Measurements from ENCODE around the gene ARRDC5. TPM values are rescaled to one million over a fixed set of nuclear protein-coding genes. Genes with fewer than 3 reads are reported as not detected.

The ARRDC5 gene
- total RNA-seq, 1 donor from 2014 or later: not detected

DNA sequence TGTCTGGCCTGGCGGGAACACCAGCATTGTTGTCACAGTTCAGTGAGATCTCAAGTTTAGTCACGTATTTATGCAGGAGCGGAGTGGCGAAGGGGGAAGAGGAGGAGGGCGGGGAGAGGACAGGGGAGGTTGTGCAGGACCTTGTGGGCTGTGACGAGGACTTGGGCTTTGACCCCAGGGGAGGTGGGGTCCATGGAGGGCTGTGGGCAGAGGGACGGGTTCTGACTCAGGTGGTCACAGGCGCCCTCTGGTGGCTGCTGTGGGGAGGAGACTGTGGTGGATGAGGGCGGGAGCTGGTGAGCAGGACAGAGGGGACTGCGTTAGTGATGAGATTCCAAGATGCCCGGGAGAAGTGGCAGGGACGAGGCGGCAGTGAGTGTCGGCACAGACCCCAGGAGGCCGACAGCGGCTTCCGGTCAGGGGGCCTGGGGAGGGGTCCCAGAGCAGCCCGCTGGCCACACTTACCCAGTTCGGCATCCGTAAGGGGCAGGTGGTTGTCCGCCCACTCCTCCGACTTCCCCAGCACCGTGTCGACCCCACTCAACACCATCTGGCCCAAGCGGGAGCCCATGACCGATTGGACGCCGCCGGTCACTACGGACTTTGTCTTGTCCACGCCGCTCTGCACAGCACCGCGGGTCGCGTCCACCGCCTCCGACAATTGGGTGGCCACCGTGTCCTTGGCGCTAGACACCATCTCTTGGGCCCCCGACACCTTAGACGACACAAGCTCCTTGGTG lies 51.0 kb downstream of the ARRDC5 start:
- Mint-ChIP-seq H3K4me1 (ENCODE audit: low read depth, unreplicated experiment) (no peaks in the 10 kb centered on the region), H3K4me3 (ENCODE audit: unreplicated experiment) (peak overlapping the region; percentile 57), H3K27me3 (ENCODE audit: low read depth, unreplicated experiment) (no peaks in the 10 kb centered on the region), H3K36me3 (ENCODE audit: low read depth, unreplicated experiment) (peaks cover 15% of the 10 kb centered on the region), H3K9me3 (ENCODE audit: unreplicated experiment) (no peaks in the 10 kb centered on the region), H3K27ac (ENCODE audit: unreplicated experiment) (peak overlapping the region; percentile 47)
- Histone ChIP-seq H2AFZ (ENCODE audit: low read depth, low read length) (no peak overlapping the region), H4K20me1 (ENCODE audit: insufficient read depth, low read length) (peaks cover 22% of the 10 kb centered on the region), H3K79me2 (ENCODE audit: insufficient read depth, low read length) (peaks cover 2% of the 10 kb centered on the region), H3K4me1 (ENCODE audit: insufficient read depth, low read length) (no peaks in the 10 kb centered on the region), H3K9ac (ENCODE audit: low read length) (no peak overlapping the region), H3K9me3 (ENCODE audit: insufficient read depth, low read depth, low read length) (no peaks in the 10 kb centered on the region), H3K36me3 (ENCODE audit: insufficient read depth, low read length) (peaks cover 22% of the 10 kb centered on the region), H3K27ac (ENCODE audit: low read depth, low read length) (no peak overlapping the region), H3K4me3 (ENCODE audit: insufficient read depth, low read depth, low read length) (no peak overlapping the region), H3K4me2 (ENCODE audit: low read length) (no peak overlapping the region), H3K27me3 (ENCODE audit: insufficient read depth, low read length) (no peaks in the 10 kb centered on the region)
- FAIRE-seq (no peak), DNase-seq (ENCODE audit: low read depth) (no peak)
- TF ChIP-seq EZH2 (IDR thresholded peaks at IDR 0.05; ENCODE audit: insufficient read depth, low read length): no peak
- TF ChIP-seq, protein P1, sequence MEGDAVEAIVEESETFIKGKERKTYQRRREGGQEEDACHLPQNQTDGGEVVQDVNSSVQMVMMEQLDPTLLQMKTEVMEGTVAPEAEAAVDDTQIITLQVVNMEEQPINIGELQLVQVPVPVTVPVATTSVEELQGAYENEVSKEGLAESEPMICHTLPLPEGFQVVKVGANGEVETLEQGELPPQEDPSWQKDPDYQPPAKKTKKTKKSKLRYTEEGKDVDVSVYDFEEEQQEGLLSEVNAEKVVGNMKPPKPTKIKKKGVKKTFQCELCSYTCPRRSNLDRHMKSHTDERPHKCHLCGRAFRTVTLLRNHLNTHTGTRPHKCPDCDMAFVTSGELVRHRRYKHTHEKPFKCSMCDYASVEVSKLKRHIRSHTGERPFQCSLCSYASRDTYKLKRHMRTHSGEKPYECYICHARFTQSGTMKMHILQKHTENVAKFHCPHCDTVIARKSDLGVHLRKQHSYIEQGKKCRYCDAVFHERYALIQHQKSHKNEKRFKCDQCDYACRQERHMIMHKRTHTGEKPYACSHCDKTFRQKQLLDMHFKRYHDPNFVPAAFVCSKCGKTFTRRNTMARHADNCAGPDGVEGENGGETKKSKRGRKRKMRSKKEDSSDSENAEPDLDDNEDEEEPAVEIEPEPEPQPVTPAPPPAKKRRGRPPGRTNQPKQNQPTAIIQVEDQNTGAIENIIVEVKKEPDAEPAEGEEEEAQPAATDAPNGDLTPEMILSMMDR (IDR thresholded peaks at IDR 0.05; ENCODE audit: insufficient read depth, low read depth, low read length): peak; percentile 69

DNA sequence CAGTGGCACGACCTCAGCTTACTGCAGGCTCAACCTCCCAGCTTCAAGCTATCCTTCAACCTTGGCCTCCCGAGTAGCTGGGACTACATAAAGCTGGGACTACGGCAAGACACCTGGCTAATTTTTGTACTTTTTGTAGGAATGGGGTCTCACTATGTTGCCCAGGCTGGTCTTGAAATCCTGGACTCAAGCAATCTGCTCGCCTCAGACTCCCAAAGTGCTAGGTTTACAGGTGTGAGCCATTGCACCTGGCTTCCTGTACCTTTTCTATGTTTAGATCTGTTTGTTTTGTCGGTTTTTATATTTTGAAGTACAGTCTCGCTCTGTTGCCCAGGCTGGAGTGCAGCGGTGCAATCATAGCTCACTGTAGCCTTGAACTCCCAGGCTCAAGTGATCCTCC lies 53.7 kb downstream of the ARRDC5 start:
- Histone ChIP-seq H2AFZ (ENCODE audit: low read depth, low read length) (no peak overlapping the region), H3K4me3 (ENCODE audit: insufficient read depth, low read depth, low read length) (no peak overlapping the region), H3K79me2 (ENCODE audit: insufficient read depth, low read length) (peaks cover 2% of the 10 kb centered on the region), H3K4me1 (ENCODE audit: insufficient read depth, low read length) (peaks cover 2% of the 10 kb centered on the region), H3K27me3 (ENCODE audit: insufficient read depth, low read length) (no peaks in the 10 kb centered on the region), H3K36me3 (ENCODE audit: insufficient read depth, low read length) (peaks cover 27% of the 10 kb centered on the region), H3K9me3 (ENCODE audit: insufficient read depth, low read depth, low read length) (no peaks in the 10 kb centered on the region), H3K27ac (ENCODE audit: low read depth, low read length) (no peak overlapping the region), H4K20me1 (ENCODE audit: insufficient read depth, low read length) (peaks cover 15% of the 10 kb centered on the region), H3K9ac (ENCODE audit: low read length) (no peak overlapping the region), H3K4me2 (ENCODE audit: low read length) (no peak overlapping the region)
- no peak overlapping the region for H3K27ac Mint-ChIP-seq (ENCODE audit: unreplicated experiment)
- no peaks in the 10 kb centered on the region for H3K9me3 Mint-ChIP-seq (ENCODE audit: unreplicated experiment)
- FAIRE-seq (no peak), DNase-seq (ENCODE audit: low read depth) (no peak)
- no peaks in the 10 kb centered on the region for H3K27me3 Mint-ChIP-seq (ENCODE audit: low read depth, unreplicated experiment)
- TF ChIP-seq, protein P1 (IDR thresholded peaks at IDR 0.05; ENCODE audit: insufficient read depth, low read depth, low read length): no peak
- TF ChIP-seq EZH2 (IDR thresholded peaks at IDR 0.05; ENCODE audit: insufficient read depth, low read length): no peak
- H3K4me1 Mint-ChIP-seq (ENCODE audit: low read depth, unreplicated experiment): no peaks in the 10 kb centered on the region
- peaks cover 14% of the 10 kb centered on the region for H3K36me3 Mint-ChIP-seq (ENCODE audit: low read depth, unreplicated experiment)
- no peak overlapping the region for H3K4me3 Mint-ChIP-seq (ENCODE audit: unreplicated experiment)

All from astrocyte (in vitro differentiated cells and primary cell).